Glutamatergic neuron (in vitro differentiated cells): ENCODE data around the gene BTBD17. TPM values are rescaled to one million over a fixed set of nuclear protein-coding genes. Genes with fewer than 3 reads are reported as not detected.

ENCODE experiments used
- DNase-seq: peaks from one replicate; pipeline ENCODE4 v3.0.0; 2022
- H3K27ac Mint-ChIP-seq: one replicate; pipeline ENCODE4 v1.8.0; 2020; ENCODE audit warnings: mild to moderate bottlenecking, mixed read lengths, inconsistent platforms; ENCODE audit not compliant: unreplicated experiment
- H3K27me3 Mint-ChIP-seq: one replicate; pipeline ENCODE4 v1.8.0; 2020; ENCODE audit warnings: mild to moderate bottlenecking, moderate library complexity, mixed read lengths, inconsistent platforms; ENCODE audit not compliant: unreplicated experiment
- H3K36me3 Mint-ChIP-seq: one replicate; pipeline ENCODE4 v1.8.0; 2020; ENCODE audit warnings: mild to moderate bottlenecking, mixed read lengths, inconsistent platforms; ENCODE audit not compliant: unreplicated experiment
- H3K4me1 Mint-ChIP-seq: one replicate; pipeline ENCODE4 v1.8.0; 2020; ENCODE audit warnings: mild to moderate bottlenecking, low read depth, mixed read lengths, inconsistent platforms; ENCODE audit not compliant: unreplicated experiment
- H3K4me3 Mint-ChIP-seq: one replicate; pipeline ENCODE4 v1.8.0; 2020; ENCODE audit warnings: mild to moderate bottlenecking, mixed read lengths, inconsistent platforms; ENCODE audit not compliant: unreplicated experiment
- H3K9me3 Mint-ChIP-seq: one replicate; pipeline ENCODE4 v1.8.0; 2020; ENCODE audit warnings: mild to moderate bottlenecking, moderate library complexity, mixed read lengths, inconsistent platforms; ENCODE audit not compliant: unreplicated experiment
- total RNA-seq: library from RNA; stranded (reverse); fragmentation: NEBNext Ultra II Directional; extraction: Animal tissue kit (Norgen Biotek cat#: 25700); gene quantifications from one replicate; pipeline ENCODE4 v1.2.1, GENCODE V29; 2021; ENCODE audit not compliant: unreplicated experiment
- TF ChIP-seq, protein P1 (sequence below): fragments of 200-600 bp; sonication (generic); IDR thresholded peaks from one replicate; pipeline ENCODE4 v1.5.0; 2021; ENCODE audit not compliant: partially characterized antibody, unreplicated experiment

BTBD17 gene
- total RNA-seq, 1 donor from 2014 or later, result 310 TPM

DNA sequence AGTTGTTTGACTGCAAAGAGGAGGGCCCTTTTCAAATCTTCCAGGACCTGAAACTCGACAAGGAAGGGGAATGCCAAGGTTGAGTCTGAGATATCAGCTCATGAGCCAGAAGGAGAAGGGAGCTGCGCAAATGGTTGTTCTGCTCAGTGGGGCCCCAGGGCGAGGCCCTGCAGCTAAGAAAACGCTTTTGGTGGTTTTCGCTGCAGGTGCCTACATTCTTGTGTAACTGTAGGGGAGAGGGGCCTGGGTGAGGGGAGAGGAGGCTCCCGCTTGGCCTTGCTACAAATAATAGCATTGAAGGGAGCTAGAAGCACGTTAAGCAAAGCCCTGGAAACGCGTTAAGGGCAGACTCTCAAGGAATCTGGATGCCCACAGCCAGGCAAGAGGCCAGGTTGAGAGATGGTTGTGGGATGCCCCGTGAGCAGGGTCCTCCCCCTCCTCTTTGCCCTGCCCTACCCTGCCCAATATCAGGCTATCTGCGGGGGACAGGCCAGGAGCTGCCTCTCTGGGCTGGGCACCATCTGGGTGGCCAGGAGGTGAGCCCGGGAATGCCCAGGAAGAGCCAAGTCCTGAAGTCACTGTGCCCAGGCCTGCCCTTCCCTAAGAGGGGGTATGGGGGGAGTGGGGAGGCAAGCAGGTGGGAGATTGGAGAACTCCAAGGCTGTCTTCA lies 27.6 kb upstream of the BTBD17 start:
- no peak overlapping the region for H3K27ac Mint-ChIP-seq
- H3K27me3 Mint-ChIP-seq, result peaks cover 7% of the 10 kb centered on the region
- H3K4me1 Mint-ChIP-seq, result peaks cover 15% of the 10 kb centered on the region
- H3K4me3 Mint-ChIP-seq, result no peak overlapping the region
- peaks cover 13% of the 10 kb centered on the region for H3K9me3 Mint-ChIP-seq
- TF ChIP-seq, protein P1, sequence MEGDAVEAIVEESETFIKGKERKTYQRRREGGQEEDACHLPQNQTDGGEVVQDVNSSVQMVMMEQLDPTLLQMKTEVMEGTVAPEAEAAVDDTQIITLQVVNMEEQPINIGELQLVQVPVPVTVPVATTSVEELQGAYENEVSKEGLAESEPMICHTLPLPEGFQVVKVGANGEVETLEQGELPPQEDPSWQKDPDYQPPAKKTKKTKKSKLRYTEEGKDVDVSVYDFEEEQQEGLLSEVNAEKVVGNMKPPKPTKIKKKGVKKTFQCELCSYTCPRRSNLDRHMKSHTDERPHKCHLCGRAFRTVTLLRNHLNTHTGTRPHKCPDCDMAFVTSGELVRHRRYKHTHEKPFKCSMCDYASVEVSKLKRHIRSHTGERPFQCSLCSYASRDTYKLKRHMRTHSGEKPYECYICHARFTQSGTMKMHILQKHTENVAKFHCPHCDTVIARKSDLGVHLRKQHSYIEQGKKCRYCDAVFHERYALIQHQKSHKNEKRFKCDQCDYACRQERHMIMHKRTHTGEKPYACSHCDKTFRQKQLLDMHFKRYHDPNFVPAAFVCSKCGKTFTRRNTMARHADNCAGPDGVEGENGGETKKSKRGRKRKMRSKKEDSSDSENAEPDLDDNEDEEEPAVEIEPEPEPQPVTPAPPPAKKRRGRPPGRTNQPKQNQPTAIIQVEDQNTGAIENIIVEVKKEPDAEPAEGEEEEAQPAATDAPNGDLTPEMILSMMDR, result no peak
- DNase-seq, result no peak
- no peaks in the 10 kb centered on the region for H3K36me3 Mint-ChIP-seq

DNA sequence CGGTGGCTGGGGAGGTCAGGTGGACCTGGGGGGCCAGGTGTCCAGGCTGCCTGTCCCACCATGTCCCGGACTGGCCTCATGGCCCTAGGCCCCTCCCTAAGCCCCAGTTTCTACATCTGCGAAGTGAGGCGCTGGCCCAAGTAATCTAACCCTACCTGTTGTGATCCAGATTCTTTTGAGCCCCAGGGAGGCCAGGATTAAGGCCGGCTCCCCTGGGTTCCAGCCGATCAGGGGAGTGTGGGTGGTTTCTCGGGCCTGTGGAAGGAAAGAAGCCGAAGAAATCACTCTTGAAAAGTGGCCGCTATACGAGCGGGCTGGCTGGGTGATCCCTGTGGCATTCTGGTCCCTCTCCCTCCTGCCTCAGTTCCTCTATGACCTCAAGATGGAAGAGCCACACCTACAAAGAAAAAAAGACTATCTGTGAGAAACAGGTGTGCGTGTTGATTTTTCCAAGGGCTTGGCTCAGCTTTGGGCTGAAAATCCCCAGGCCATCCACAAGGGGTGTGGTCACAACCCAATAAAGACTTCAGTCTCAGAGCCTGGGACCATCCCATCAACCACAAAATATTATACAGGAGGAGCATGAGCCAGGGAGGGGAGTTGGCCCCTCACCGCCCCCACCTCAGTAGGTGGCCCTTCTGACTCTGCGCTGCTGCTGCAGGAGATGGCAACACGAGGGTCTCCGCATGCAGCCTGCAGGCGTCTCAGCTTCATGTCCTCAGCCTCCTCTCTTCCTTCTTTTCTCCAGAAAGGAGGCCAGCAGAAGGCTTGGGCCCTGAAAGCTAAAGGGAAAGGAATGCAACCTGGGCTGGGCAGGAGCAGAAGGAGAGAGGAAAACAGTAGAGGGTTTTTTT lies 25.9 kb upstream of the BTBD17 start:
- peaks cover 15% of the 10 kb centered on the region for H3K9me3 Mint-ChIP-seq
- H3K4me3 Mint-ChIP-seq, result no peak overlapping the region
- no peak for DNase-seq
- peaks cover 2% of the 10 kb centered on the region for H3K27me3 Mint-ChIP-seq
- peaks cover 4% of the 10 kb centered on the region for H3K4me1 Mint-ChIP-seq
- TF ChIP-seq, protein P1, result peak; percentile 19
- no peak overlapping the region for H3K27ac Mint-ChIP-seq
- no peaks in the 10 kb centered on the region for H3K36me3 Mint-ChIP-seq

DNA sequence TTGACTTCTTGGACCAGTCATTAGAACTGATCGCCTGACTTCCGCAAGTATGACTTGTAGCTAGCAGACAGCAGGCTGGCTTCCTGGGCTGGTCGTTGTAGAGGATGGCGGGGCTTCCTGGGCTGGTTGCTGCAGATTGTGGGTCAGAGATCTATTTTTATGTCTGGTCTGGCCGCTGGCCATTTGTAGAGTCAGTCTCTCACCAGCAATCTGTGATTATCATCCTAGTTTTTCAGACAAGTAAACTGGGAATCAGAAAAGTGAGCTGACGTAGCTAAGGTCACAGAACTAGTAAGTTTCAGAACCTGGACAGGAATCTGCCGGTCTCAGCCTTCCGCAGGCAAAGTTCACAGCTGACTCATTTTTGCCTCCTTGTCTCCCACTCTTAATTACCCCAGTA lies 24.7 kb upstream of the BTBD17 start:
- no peaks in the 10 kb centered on the region for H3K36me3 Mint-ChIP-seq
- TF ChIP-seq, protein P1, result no peak
- H3K4me1 Mint-ChIP-seq, result peaks cover 4% of the 10 kb centered on the region
- H3K4me3 Mint-ChIP-seq, result no peak overlapping the region
- H3K27ac Mint-ChIP-seq, result no peak overlapping the region
- no peak for DNase-seq
- H3K9me3 Mint-ChIP-seq, result peaks cover 15% of the 10 kb centered on the region
- peaks cover 2% of the 10 kb centered on the region for H3K27me3 Mint-ChIP-seq

GRCh38 chr17:74385201-74385600 lies 23.5 kb upstream of the BTBD17 start:
- Mint-ChIP-seq H3K4me1 (peaks cover 10% of the 10 kb centered on the region), H3K36me3 (no peaks in the 10 kb centered on the region), H3K4me3 (no peak overlapping the region), H3K27ac (no peak overlapping the region), H3K27me3 (peaks cover 2% of the 10 kb centered on the region), H3K9me3 (peaks cover 11% of the 10 kb centered on the region)
- TF ChIP-seq, protein P1, result no peak
- DNase-seq, result no peak

DNA sequence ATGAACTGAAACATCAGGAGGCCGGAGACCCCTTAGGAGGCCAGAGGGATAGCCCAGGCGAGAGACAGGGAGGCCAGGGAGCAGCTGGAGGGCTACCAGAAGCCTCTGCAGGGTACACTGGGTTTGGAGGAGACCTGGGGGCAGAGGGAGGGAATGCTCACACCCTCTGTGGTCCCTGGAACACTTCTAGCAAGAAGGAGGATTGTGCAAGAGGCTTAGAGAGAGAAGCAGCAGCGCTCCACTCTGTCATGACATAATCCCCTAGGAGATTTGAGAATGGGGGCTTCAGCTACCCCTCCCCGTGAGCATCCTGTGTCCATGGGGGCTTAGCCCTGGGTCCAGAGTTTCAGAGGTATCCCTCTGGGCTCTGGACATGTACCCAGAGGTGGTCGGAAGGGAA lies 21.5 kb upstream of the BTBD17 start:
- peaks cover 2% of the 10 kb centered on the region for H3K27me3 Mint-ChIP-seq
- TF ChIP-seq, protein P1, result no peak
- no peak overlapping the region for H3K27ac Mint-ChIP-seq
- H3K36me3 Mint-ChIP-seq, result no peaks in the 10 kb centered on the region
- no peak for DNase-seq
- H3K4me1 Mint-ChIP-seq, result peaks cover 12% of the 10 kb centered on the region
- H3K9me3 Mint-ChIP-seq, result peaks cover 4% of the 10 kb centered on the region
- H3K4me3 Mint-ChIP-seq, result no peak overlapping the region
